OCI-LY7 (cell line): ENCODE data around the gene KDM3A.

Source experiments
- CTCF ChIP-seq: fragments of 200-600 bp; sonication (generic); conservative IDR thresholded peaks from 2 replicates; pipeline ENCODE4 v1.5.1; 2014; ENCODE audit warnings: mild to moderate bottlenecking, antibody characterized with exemption, low read length, moderate library complexity, mixed read lengths
- EZH2phosphoT487 ChIP-seq: fragments of 200-600 bp; sonication (generic); IDR thresholded peaks from 2 replicates; pipeline ENCODE4 v1.6.1; 2018; ENCODE audit warnings: low read depth, borderline replicate concordance, mild to moderate bottlenecking, mixed run types, antibody characterized with exemption, low read length, moderate library complexity, mixed read lengths

DNA sequence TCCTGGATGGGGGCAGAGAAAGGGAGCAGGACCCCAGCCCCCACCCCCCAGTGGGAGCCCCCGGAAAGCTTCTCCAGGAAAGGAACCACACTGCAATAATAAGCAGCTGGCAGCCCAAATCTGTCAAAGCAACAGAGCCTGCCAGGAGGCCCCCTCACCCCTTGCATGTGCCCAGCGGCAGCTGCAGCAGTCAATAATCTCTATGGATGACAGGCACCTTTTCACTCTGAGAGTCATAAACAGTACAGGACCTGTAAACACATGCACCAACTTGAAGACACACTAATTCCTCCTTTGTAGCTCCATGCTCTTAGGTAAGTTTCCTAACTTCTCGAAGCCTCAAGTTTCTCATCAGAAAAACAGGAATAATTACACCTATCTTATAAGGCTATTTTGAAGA lies 26.2 kb upstream of the KDM3A start:
- TF ChIP-seq CTCF (no peak), EZH2phosphoT487 (no peak)
